DOHH2 (cell line): Measurements from ENCODE around the gene SLC35G1.

ENCODE experiments used
- EZH2phosphoT487 ChIP-seq: fragments of 200-600 bp; sonication (generic); IDR thresholded peaks from 2 replicates; pipeline ENCODE4 v1.6.1; 2017; ENCODE audit warnings: borderline replicate concordance, mild to moderate bottlenecking, antibody characterized with exemption, low read length, moderate library complexity, mixed read lengths
- TF ChIP-seq, protein P1 (sequence below): fragments of 200-600 bp; sonication (generic); IDR thresholded peaks from one replicate; pipeline ENCODE4 v1.5.1; 2014; ENCODE audit warnings: antibody characterized with exemption, mild to moderate bottlenecking, low read depth, low read length; ENCODE audit not compliant: poor library complexity, severe bottlenecking

DNA sequence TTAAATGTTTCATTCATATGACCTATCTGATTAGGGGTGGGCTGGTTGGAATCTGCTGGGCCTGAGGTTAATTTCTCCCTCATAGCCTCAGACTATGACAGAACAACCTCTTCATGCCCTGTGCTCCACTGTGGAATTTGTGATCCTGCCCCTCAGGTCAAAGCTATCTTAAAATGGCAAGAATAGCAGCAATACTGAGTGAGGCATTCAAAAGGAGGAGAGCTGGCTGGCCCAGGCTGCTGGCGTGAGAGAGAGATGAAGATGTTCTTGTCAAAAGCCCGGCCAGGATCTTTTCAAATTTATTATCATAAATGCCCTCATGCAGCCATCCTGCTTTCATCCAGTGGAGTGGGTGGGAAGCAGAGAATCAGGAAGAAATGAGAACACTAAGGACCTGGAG, 58.1 kb downstream of the SLC35G1 start:
- TF ChIP-seq, protein P1, sequence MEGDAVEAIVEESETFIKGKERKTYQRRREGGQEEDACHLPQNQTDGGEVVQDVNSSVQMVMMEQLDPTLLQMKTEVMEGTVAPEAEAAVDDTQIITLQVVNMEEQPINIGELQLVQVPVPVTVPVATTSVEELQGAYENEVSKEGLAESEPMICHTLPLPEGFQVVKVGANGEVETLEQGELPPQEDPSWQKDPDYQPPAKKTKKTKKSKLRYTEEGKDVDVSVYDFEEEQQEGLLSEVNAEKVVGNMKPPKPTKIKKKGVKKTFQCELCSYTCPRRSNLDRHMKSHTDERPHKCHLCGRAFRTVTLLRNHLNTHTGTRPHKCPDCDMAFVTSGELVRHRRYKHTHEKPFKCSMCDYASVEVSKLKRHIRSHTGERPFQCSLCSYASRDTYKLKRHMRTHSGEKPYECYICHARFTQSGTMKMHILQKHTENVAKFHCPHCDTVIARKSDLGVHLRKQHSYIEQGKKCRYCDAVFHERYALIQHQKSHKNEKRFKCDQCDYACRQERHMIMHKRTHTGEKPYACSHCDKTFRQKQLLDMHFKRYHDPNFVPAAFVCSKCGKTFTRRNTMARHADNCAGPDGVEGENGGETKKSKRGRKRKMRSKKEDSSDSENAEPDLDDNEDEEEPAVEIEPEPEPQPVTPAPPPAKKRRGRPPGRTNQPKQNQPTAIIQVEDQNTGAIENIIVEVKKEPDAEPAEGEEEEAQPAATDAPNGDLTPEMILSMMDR = no peak
- no peak for TF ChIP-seq EZH2phosphoT487
